Measurements from ENCODE around the gene EPG5.
A peak's percentile ranks its signal among the peaks of the same experiment; 100 is the strongest.
"Not testable (repeated sequence)": the region's sequence is repeated elsewhere in the genome, so short reads cannot be mapped to it uniquely, and the experiment has no call there.

Gene EPG5

GRCh38 chr18:45836242-45837205, 130.6 kb downstream of the EPG5 start:
- no peak for DNase-seq

GRCh38 chr18:45835057-45835636, 132.0 kb downstream of the EPG5 start:
- DNase-seq, result no peak

GRCh38 chr18:45834306-45834705, 132.8 kb downstream of the EPG5 start:
- DNase-seq, result no peak

GRCh38 chr18:45833846-45834245, 133.3 kb downstream of the EPG5 start:
- DNase-seq, result no peak

GRCh38 chr18:45830917-45831316, 136.2 kb downstream of the EPG5 start:
- DNase-seq, result no peak

GRCh38 chr18:45829855-45830254, 137.3 kb downstream of the EPG5 start:
- peak in 1 of 2 experiments; percentile 15 for DNase-seq

GRCh38 chr18:45828917-45829811, 138.0 kb downstream of the EPG5 start:
- DNase-seq, result no peak

- not testable (repeated sequence) for DNase-seq
These were observed 140.4 kb downstream of the EPG5 start for GRCh38 chr18:45826716-45827115.

GRCh38 chr18:45826084-45826483, 141.0 kb downstream of the EPG5 start:
- no peak for DNase-seq

GRCh38 chr18:45825258-45826044, 141.7 kb downstream of the EPG5 start, which contains the start of gene SIGLEC15:
Gene SIGLEC15 (plus strand): TSS chr18:45825675. CDS start chr18:45825729, 54 bp downstream.
- DNase-seq, result no peak

- no peak for DNase-seq
These were observed 145.4 kb downstream of the EPG5 start for GRCh38 chr18:45821711-45822110.

- DNase-seq, result no peak
These were observed 146.1 kb downstream of the EPG5 start for GRCh38 chr18:45821026-45821425.

GRCh38 chr18:45820106-45820745, 146.9 kb downstream of the EPG5 start:
- DNase-seq, result peak in 1 of 2 experiments; percentile 25

GRCh38 chr18:45818765-45819164, 148.4 kb downstream of the EPG5 start:
- DNase-seq, result not testable (repeated sequence)

- DNase-seq, result no peak
These were observed 149.6 kb downstream of the EPG5 start for GRCh38 chr18:45817543-45817942.

- not testable (repeated sequence) for DNase-seq
These were observed 152.4 kb downstream of the EPG5 start for GRCh38 chr18:45814733-45815132.

- peak in 1 of 2 experiments; percentile 8 for DNase-seq
These were observed 160.0 kb downstream of the EPG5 start for GRCh38 chr18:45807144-45807543.

- DNase-seq, result no peak
These were observed 160.9 kb downstream of the EPG5 start for GRCh38 chr18:45806226-45806625.

GRCh38 chr18:45805551-45805950, 161.6 kb downstream of the EPG5 start:
- DNase-seq, result no peak

GRCh38 chr18:45802814-45803492, 164.2 kb downstream of the EPG5 start:
- no peak for DNase-seq

- no peak for DNase-seq
These were observed 165.6 kb downstream of the EPG5 start for GRCh38 chr18:45801416-45802004.

Measured in NCI-H187 (cell line).